Prostate gland (tissue), 2 donors: ENCODE data around the gene GRK1.

Experiments used
- POLR2A ChIP-seq: fragments of 450-650 bp; IDR thresholded peaks from one replicate; pipeline ENCODE4 v1.6.1; 2016; ENCODE audit warnings: antibody characterized with exemption, mild to moderate bottlenecking
- TF ChIP-seq, protein P1 (sequence below), 4 experiments: fragments of 200-600 bp in 2 of 4; fragments of 450-650 bp in 2 of 4; sonication (generic) in 2 of 4; IDR thresholded peaks; 1 replicate in 3 of 4; 2 replicates in 1 of 4; pipeline ENCODE4 v1.5.1; 2016 to 2019; ENCODE audit warnings: antibody characterized with exemption in 4 of 4, mild to moderate bottlenecking in 2 of 4, moderate library complexity in 2 of 4

DNA sequence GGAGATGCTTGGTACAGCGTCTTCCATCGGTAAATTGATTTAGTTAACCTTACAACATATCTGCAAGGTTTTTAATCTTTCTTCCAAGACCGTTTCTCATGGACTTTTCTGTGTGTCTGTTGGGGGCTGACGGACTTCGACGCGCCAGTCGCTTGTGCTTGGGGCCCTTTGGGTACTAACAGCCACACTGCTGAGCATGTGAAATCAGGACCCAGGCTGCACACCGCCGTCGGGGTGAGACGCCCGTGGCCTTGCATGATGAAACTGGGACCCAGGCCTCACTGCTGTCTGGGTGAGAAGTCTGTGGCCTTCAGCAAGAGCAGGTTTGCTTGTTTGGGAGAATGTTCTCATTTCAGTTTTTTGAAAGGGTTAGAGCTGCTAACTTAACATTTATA lies 18.8 kb upstream of the GRK1 start:
- TF ChIP-seq, protein P1, sequence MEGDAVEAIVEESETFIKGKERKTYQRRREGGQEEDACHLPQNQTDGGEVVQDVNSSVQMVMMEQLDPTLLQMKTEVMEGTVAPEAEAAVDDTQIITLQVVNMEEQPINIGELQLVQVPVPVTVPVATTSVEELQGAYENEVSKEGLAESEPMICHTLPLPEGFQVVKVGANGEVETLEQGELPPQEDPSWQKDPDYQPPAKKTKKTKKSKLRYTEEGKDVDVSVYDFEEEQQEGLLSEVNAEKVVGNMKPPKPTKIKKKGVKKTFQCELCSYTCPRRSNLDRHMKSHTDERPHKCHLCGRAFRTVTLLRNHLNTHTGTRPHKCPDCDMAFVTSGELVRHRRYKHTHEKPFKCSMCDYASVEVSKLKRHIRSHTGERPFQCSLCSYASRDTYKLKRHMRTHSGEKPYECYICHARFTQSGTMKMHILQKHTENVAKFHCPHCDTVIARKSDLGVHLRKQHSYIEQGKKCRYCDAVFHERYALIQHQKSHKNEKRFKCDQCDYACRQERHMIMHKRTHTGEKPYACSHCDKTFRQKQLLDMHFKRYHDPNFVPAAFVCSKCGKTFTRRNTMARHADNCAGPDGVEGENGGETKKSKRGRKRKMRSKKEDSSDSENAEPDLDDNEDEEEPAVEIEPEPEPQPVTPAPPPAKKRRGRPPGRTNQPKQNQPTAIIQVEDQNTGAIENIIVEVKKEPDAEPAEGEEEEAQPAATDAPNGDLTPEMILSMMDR (IDR thresholded peaks at IDR 0.05), result no peak
- TF ChIP-seq POLR2A, result no peak
